ENCODE results near the gene RIN1.
"Not testable (repeated sequence)": the region's sequence is repeated elsewhere in the genome, so short reads cannot be mapped to it uniquely, and the experiment has no call there.

The RIN1 gene

GRCh38 chr11:66336234-66337102 lies at the start of gene RIN1:
Gene RIN1, minus strand, starts transcription at chr11:66336434. Its CDS starts 32 bp downstream, at chr11:66336402.
- Histone ChIP-seq H3K9ac (ENCODE audit: low read length) (peak within 1 kb of the TSS; percentile 25), H3K4me1 (ENCODE audit: control insufficient read depth, insufficient read depth, low read length) (peaks cover 21% of the 10 kb centered on the region), H3K9me3 (ENCODE audit: control insufficient read depth, insufficient read depth, low read depth, low read length) (no peaks in the 10 kb centered on the region), H3K36me3 (ENCODE audit: control insufficient read depth, insufficient read depth, low read length) (peaks cover 43% of the 10 kb centered on the region), H3K27ac (ENCODE audit: low read depth, low read length) (peak within 1 kb of the TSS; percentile 30; the same call in 1 of the 2 replicates), H3K4me3 (ENCODE audit: low read depth, low read length) (peak within 1 kb of the TSS; percentile 46), H3K27me3 (ENCODE audit: control insufficient read depth, insufficient read depth, low read length) (no peaks in the 10 kb centered on the region)

- not testable (repeated sequence) for H3K36me3 ChIP-seq (ENCODE audit: control insufficient read depth, insufficient read depth, low read length); H3K9ac ChIP-seq (ENCODE audit: low read length); H3K9me3 ChIP-seq (ENCODE audit: control insufficient read depth, insufficient read depth, low read depth, low read length); H3K4me1 ChIP-seq (ENCODE audit: control insufficient read depth, insufficient read depth, low read length); H3K27ac ChIP-seq (ENCODE audit: low read depth, low read length); H3K27me3 ChIP-seq (ENCODE audit: control insufficient read depth, insufficient read depth, low read length); H3K4me3 ChIP-seq (ENCODE audit: low read depth, low read length)
These were observed 48.1 kb upstream of the RIN1 start for GRCh38 chr11:66384316-66384715.

GRCh38 chr11:66380264-66380663 lies 44.0 kb upstream of the RIN1 start:
- not testable (repeated sequence) for H3K36me3 ChIP-seq (ENCODE audit: control insufficient read depth, insufficient read depth, low read length); H3K9me3 ChIP-seq (ENCODE audit: control insufficient read depth, insufficient read depth, low read depth, low read length); H3K27me3 ChIP-seq (ENCODE audit: control insufficient read depth, insufficient read depth, low read length); H3K27ac ChIP-seq (ENCODE audit: low read depth, low read length); H3K4me3 ChIP-seq (ENCODE audit: low read depth, low read length); H3K9ac ChIP-seq (ENCODE audit: low read length); H3K4me1 ChIP-seq (ENCODE audit: control insufficient read depth, insufficient read depth, low read length)

- H3K27me3 ChIP-seq (ENCODE audit: control insufficient read depth, insufficient read depth, low read length); H3K27ac ChIP-seq (ENCODE audit: low read depth, low read length); H3K36me3 ChIP-seq (ENCODE audit: control insufficient read depth, insufficient read depth, low read length); H3K9me3 ChIP-seq (ENCODE audit: control insufficient read depth, insufficient read depth, low read depth, low read length); H3K4me3 ChIP-seq (ENCODE audit: low read depth, low read length); H3K9ac ChIP-seq (ENCODE audit: low read length): not testable (repeated sequence)
- H3K4me1 ChIP-seq (ENCODE audit: control insufficient read depth, insufficient read depth, low read length): peaks cover 20% of the 10 kb centered on the region
These were observed 37.6 kb upstream of the RIN1 start for GRCh38 chr11:66373690-66374287.

GRCh38 chr11:66373265-66373664 lies 37.0 kb upstream of the RIN1 start:
- Histone ChIP-seq H3K36me3 (ENCODE audit: control insufficient read depth, insufficient read depth, low read length) (peaks cover 12% of the 10 kb centered on the region), H3K27ac (ENCODE audit: low read depth, low read length) (no peak overlapping the region), H3K9ac (ENCODE audit: low read length) (no peak overlapping the region), H3K9me3 (ENCODE audit: control insufficient read depth, insufficient read depth, low read depth, low read length) (no peaks in the 10 kb centered on the region), H3K27me3 (ENCODE audit: control insufficient read depth, insufficient read depth, low read length) (no peaks in the 10 kb centered on the region), H3K4me3 (ENCODE audit: low read depth, low read length) (no peak overlapping the region), H3K4me1 (ENCODE audit: control insufficient read depth, insufficient read depth, low read length) (peaks cover 20% of the 10 kb centered on the region)

GRCh38 chr11:66371627-66372415 lies 35.6 kb upstream of the RIN1 start, which contains the start of gene SLC29A2:
Gene SLC29A2, minus strand, starts transcription at chr11:66371760. Its CDS starts 169 bp downstream, at chr11:66371591.
- peak within 1 kb of the TSS; percentile 67 for H3K27ac ChIP-seq (ENCODE audit: low read depth, low read length)
- H3K9me3 ChIP-seq (ENCODE audit: control insufficient read depth, insufficient read depth, low read depth, low read length): no peaks in the 10 kb centered on the region
- H3K36me3 ChIP-seq (ENCODE audit: control insufficient read depth, insufficient read depth, low read length): peaks cover 26% of the 10 kb centered on the region
- peak within 1 kb of the TSS; percentile 83 for H3K4me3 ChIP-seq (ENCODE audit: low read depth, low read length)
- H3K27me3 ChIP-seq (ENCODE audit: control insufficient read depth, insufficient read depth, low read length): no peaks in the 10 kb centered on the region
- H3K4me1 ChIP-seq (ENCODE audit: control insufficient read depth, insufficient read depth, low read length): peaks cover 20% of the 10 kb centered on the region
- H3K9ac ChIP-seq (ENCODE audit: low read length): peak within 1 kb of the TSS; percentile 84

GRCh38 chr11:66369073-66369894 lies 33.0 kb upstream of the RIN1 start:
- Histone ChIP-seq H3K36me3 (ENCODE audit: control insufficient read depth, insufficient read depth, low read length) (peaks cover 47% of the 10 kb centered on the region), H3K4me1 (ENCODE audit: control insufficient read depth, insufficient read depth, low read length) (peaks cover 20% of the 10 kb centered on the region), H3K9me3 (ENCODE audit: control insufficient read depth, insufficient read depth, low read depth, low read length) (no peaks in the 10 kb centered on the region), H3K27me3 (ENCODE audit: control insufficient read depth, insufficient read depth, low read length) (no peaks in the 10 kb centered on the region), H3K27ac (ENCODE audit: low read depth, low read length) (no peak overlapping the region), H3K4me3 (ENCODE audit: low read depth, low read length) (peak overlapping the region; percentile 62), H3K9ac (ENCODE audit: low read length) (peak overlapping the region; percentile 65)

- peaks cover 20% of the 10 kb centered on the region for H3K4me1 ChIP-seq (ENCODE audit: control insufficient read depth, insufficient read depth, low read length)
- no peaks in the 10 kb centered on the region for H3K27me3 ChIP-seq (ENCODE audit: control insufficient read depth, insufficient read depth, low read length)
- H3K9me3 ChIP-seq (ENCODE audit: control insufficient read depth, insufficient read depth, low read depth, low read length): no peaks in the 10 kb centered on the region
- H3K36me3 ChIP-seq (ENCODE audit: control insufficient read depth, insufficient read depth, low read length): peaks cover 55% of the 10 kb centered on the region
- H3K9ac ChIP-seq (ENCODE audit: low read length): no peak overlapping the region
- no peak overlapping the region for H3K27ac ChIP-seq (ENCODE audit: low read depth, low read length)
- H3K4me3 ChIP-seq (ENCODE audit: low read depth, low read length): no peak overlapping the region
These were observed 32.2 kb upstream of the RIN1 start for GRCh38 chr11:66368484-66368883.

- no peaks in the 10 kb centered on the region for H3K9me3 ChIP-seq (ENCODE audit: control insufficient read depth, insufficient read depth, low read depth, low read length)
- no peak overlapping the region for H3K27ac ChIP-seq (ENCODE audit: low read depth, low read length)
- no peaks in the 10 kb centered on the region for H3K27me3 ChIP-seq (ENCODE audit: control insufficient read depth, insufficient read depth, low read length)
- peaks cover 13% of the 10 kb centered on the region for H3K4me1 ChIP-seq (ENCODE audit: control insufficient read depth, insufficient read depth, low read length)
- H3K36me3 ChIP-seq (ENCODE audit: control insufficient read depth, insufficient read depth, low read length): peaks cover 62% of the 10 kb centered on the region
- no peak overlapping the region for H3K4me3 ChIP-seq (ENCODE audit: low read depth, low read length)
- no peak overlapping the region for H3K9ac ChIP-seq (ENCODE audit: low read length)
These were observed 31.5 kb upstream of the RIN1 start for GRCh38 chr11:66367561-66368312.
